ENCODE measurements around the gene MIER2. TPM values are rescaled to one million over a fixed set of nuclear protein-coding genes. Genes with fewer than 3 reads are reported as not detected.

Gene MIER2
- total RNA-seq, 2 donors from 2014 or later = 18.2 to 25.0 TPM

DNA sequence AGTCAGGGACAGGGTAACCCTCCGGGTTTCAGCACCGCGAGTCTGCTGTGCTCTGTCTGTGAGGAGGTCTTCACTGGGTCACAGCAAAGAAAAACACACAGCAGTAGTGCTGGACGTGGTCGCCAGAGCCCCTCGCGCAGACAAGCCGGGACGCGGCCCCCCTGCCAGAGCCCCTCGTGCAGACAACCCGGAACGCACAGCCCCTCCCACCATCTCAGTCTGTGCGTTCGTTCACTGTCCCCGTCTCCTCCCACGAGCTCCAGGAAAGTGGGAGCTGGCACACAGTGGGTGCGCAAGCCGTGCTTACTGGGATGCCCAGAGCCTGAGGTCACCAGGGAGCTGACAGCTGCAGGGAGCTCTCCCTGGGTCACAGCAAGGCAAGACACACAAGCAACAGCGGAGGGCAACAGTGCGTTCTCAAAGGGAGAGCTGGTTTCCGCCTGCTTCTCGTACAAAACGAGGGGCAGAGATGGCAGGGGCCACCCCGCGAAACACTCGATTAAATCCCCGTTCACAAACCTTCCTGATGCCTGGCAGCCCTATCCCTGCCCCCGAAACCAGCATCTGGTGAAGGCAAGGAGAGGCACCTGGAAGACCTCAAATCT, 50.2 kb downstream of the MIER2 start:
- intact Hi-C loops (cut with DNase I) = no loop called here
- no peak for ATAC-seq
- DNase-seq = no peak

DNA sequence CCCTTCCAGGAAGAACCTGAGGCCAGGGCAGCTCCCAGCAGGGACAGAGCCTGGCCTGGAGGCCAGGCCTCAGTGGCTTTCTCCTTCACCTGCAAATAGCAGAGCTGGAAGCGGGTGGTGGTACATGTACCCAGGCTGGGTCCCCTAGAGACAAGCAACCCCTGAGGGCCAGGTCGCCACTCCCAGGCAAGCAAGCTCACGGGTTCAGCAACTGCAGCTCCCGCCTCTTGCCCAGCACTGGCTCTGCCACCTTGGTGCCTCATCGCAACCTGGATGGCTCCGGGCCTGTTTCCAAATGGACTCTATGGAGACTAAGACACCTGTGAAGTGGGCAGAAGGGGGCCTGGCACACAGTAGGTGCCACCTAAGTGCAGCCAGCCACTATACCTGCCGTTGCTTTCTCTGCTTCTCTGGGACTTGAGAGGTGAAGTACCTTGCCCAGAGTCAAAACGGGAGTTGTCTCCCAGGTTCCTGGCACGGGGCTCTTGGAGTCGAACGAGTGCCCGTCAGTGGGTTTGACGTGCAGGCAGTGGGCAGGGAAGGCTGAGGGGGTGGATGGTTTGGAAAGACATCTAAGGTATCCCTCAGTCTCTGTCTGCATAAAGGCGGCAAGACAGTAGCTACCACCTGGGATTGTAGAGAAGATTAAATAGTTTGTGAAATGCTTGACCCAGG, 51.0 kb downstream of the MIER2 start:
- DNase-seq (no peak), ATAC-seq (no peak)
- intact Hi-C loops (cut with DNase I) = no loop called here

GRCh38 chr19:292951-293350, 51.6 kb downstream of the MIER2 start:
- ATAC-seq (no peak), DNase-seq (no peak)
- intact Hi-C loops (cut with DNase I) = no loop called here

- no peak for DNase-seq
- intact Hi-C loops (cut with DNase I) = no loop called here
- ATAC-seq = no peak
These were observed 52.2 kb downstream of the MIER2 start for GRCh38 chr19:292281-292884.

DNA sequence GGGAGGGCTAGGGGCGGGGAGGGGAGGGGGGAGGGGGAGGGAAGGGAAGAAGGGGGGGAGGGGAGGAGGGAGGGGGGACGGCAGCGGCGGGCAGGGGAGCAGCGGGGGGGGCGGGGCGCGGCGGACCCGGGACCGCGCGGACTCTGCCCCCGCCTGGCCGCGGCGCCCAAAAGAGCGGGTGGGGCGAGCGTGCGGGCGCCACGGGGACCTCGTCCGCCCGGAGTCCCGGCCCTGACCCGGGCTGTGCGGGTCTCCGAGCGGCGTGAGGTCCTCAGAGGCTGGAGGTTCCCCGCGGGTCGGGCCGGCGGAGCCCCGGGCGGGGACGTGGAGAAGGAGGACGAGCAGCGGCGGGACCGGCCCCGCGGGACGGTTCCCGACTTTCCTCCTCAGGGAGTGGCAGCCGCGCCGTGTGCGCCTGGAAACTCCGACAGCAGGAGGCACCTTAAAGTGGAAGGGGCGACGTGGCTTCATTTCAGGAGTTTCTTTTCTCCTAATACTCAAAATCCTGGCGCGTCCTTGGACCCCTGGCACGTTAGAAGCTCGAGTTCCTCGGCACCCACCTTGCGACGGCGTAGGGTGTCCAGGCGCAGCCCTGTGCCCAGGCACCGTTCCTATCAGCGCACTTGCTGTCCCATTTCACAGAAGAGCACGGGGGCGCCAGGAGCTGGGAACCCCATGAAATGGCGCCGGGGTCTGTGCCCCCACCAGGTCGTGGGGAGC, 52.9 kb downstream of the MIER2 start:
- intact Hi-C loops (cut with DNase I) = no loop called here
- ATAC-seq (no peak), DNase-seq (no peak)

DNA sequence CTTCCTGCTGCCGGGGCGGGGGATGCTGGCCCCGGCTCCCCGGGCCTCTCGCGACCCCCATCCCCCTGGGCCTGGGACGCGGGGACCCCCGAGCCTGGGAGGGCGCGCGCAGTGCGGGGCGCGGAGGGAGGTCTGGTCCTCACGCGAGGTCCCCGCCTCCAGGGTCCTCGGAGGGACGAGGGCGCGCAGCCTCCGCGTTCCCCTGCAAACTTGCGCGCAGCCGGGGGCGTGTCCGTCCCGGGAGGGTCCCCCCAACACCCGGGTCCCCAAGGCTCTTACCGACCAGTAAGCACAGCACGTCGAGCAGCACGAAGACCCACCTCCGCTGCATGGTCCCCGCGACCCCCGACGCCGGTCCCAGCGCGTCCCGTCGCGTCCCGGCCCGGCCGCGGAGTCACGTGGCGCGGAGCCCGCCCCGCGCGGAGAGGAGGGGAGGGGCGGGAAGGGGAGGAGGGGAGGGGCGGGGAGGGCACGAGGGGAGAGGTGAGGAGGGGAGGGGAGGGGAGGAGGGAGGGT, 53.5 kb downstream of the MIER2 start, which contains the start of gene PLPP2:
PLPP2 (minus strand) TSS at position 398 of the 516 bp plus-strand sequence; CDS start at position 331, 67 bp downstream.
- DNase-seq (no peak), ATAC-seq (no peak)
- intact Hi-C loops (cut with DNase I) = no loop called here

DNA sequence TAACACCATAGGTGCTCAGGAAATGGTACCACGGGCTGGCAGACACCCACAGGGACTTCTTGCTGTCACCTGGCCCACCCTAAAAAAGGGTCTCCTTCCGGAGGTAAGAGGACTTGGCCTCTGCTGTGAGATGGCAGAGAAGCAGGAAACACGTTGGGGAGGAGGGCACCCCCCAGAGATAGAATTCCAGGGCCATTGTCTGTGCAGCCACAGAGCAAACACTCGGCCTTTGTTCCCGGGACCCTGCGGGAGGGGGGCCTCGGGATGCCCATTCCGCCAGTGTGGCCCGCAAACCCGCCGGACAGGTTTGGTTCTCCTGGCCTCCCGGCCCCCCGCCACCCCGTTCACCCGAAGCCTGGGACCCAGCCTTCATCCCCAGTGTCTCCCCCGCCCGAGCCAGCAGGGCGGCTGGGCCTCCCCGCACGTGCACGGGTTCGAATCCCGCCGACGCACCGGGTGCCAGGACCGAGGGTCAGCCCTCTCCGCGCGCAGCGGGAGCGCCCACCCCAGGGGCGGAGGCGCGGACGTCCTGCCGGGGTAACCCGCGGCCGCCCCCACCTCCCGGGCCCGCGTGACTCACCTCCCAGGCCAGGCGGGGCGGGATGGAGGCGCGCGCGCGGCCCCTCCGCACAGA, 54.1 kb downstream of the MIER2 start:
- peak in 1 of 2 donors; percentile 33 for ATAC-seq
- intact Hi-C loops (cut with DNase I) = no loop called here

DNA sequence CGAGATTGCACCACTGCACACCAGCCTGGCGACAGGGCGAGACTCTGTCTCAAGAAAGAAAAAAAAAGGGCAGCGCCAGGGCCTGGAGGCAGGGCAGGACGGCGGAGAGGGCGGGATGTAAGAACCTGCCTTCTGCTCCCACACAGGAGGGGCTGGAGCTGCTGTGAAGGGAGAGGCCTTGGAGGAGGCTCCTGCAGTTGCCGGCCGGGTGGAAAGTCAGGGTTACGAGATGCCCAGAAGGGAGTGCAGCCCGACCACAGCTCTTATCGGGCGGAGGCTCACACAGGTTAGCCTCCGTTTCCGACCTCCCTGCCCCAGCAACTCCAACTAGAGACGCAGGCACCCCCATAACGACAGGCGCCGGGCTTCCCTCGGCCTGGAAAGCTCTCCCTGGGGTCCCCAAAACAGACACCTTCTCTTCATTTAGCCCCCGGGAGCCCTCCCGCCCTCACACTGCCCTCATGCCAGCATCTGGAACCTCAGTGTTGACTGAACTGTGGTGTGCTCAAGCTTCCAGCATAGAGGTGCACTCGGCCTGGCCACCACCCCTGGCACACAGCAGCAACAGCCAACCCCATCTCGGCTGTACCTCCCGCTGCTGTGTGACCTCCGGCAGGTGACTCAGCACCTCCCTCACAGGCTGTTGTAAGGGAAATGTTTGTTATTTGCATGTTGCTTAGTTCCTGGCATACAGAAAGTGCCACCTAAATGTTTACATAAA, 54.8 kb downstream of the MIER2 start:
- DNase-seq (no peak), ATAC-seq (peak in 1 of 2 donors; percentile 57)
- intact Hi-C loops (cut with DNase I) = no loop called here

More for the DNA sequence above, 54.1 kb downstream of the MIER2 start:
- DNase-seq = no peak

GRCh38 chr19:288911-289310, 55.7 kb downstream of the MIER2 start:
- intact Hi-C loops (cut with DNase I) = no loop called here
- ATAC-seq = no peak
- DNase-seq = no peak

- intact Hi-C loops (cut with DNase I) = no loop called here
- ATAC-seq (no peak), DNase-seq (no peak)
These were observed 57.2 kb downstream of the MIER2 start for GRCh38 chr19:287381-287871.

DNA sequence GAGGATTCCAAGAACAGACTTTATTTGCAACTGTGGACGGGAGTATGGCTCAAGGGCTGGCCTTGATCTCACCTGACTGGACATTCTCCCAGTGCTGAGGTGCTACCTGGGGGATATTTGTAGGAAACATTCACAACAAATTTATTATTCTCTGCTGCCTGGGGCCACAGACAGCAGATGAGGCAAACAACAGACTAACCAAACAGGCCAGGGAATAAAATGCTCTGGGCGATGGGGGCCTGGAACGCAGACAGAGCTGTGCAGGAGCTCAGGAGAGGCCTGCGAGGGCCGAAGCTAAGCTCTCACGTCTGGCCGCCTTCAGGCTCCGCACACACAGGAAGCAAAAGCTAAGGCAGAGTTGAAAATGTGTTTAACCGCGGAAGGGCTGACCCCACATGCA, 61.2 kb downstream of the MIER2 start:
- no peak for DNase-seq
- no peak for ATAC-seq
- intact Hi-C loops (cut with DNase I) = no loop called here

GRCh38 chr19:282501-282900, 62.1 kb downstream of the MIER2 start:
- no peak for DNase-seq
- ATAC-seq = no peak
- intact Hi-C loops (cut with DNase I) = no loop called here

- DNase-seq (no peak), ATAC-seq (no peak)
- intact Hi-C loops (cut with DNase I) = no loop called here
These were observed 62.6 kb downstream of the MIER2 start for GRCh38 chr19:281992-282391.

- intact Hi-C loops (cut with DNase I) = no loop called here
- ATAC-seq (no peak), DNase-seq (no peak)
These were observed 63.3 kb downstream of the MIER2 start for GRCh38 chr19:281156-281853.

DNA sequence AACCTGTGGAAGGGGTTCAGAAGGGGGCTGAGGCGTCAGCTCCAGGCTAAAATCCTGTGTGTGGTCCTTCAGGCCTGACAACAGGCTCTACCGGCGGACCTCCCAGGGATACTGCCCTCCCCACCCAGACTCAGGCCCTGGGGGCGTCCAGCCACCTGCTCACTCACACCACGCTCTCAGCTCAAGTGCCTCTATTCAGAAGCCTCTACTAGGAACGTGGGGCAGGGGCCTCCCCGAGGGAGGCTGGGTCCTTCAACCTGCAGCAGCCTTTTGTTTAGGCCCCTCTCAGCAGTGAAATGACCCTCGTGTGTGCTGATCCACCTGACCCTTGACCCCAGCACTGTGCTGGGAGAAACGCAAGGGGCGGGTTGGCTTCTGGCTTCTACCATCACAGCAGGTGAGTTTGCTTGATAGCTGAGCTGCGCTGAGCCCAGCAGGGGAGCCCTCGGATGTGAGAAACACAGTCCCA, 64.0 kb downstream of the MIER2 start:
- no peak for DNase-seq
- intact Hi-C loops (cut with DNase I) = no loop called here
- ATAC-seq = no peak

GRCh38 chr19:279656-280055, 64.9 kb downstream of the MIER2 start:
- intact Hi-C loops (cut with DNase I) = no loop called here
- ATAC-seq = no peak
- no peak for DNase-seq

GRCh38 chr19:279231-279630, 65.4 kb downstream of the MIER2 start:
- no peak for DNase-seq
- no peak for ATAC-seq
- intact Hi-C loops (cut with DNase I) = no loop called here

All from left cardiac atrium (tissue), 4 donors.